Measurements from ENCODE around the gene LCN9.

Gene LCN9

DNA sequence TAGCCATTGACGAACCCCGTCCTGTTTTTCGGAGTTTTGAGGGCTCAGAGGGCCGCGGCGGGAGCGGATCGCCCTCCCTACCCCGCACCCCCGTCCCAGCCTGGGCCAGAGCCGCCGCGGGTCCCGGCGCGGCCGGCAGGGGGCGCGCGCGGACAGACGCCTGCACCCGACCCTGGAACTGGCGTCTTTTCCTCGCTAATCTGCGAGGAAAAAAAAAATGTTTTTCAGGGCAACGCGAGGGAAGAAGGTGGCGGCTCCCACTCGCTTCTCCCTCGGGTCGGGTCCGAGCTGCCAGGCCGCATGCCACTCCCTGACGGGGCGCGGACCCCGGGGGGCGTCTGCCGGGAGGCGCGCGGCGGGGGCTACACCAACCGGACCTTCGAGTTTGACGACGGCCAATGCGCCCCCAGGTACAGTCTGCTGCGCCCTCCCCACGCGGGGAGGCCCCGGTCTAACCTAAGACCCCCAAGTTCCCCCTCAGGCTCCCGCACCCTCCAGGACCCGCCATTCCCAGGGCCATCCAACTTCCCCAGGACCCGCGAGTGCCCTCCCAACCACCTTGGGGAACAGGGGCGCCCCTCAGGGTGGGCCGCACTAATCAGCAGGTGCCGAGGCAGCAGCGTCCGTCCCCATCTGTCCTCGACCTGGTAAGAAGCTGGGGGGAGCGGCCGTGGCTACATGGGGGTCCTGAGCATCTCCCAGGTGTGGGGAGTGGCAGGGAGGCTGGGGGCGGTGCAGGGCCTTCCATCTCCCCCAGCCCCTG lies 39.0 kb downstream of the LCN9 start, which contains the start of gene KCNT1:
Gene KCNT1, plus strand, starts transcription at position 227 of the 763 bp plus-strand sequence. Its CDS starts 74 bp downstream, at position 301.
- TF ChIP-seq FOXP2 (optimal IDR thresholded peaks at IDR 0.05; ENCODE audit: borderline replicate concordance, extremely low read depth, extremely low read length, insufficient read depth) (peak; percentile 48), REST (IDR thresholded peaks at IDR 0.05; ENCODE audit: insufficient read depth in 1 of 2, low read depth in 2 of 2, low read length in 2 of 2) (no peak), POLR2AphosphoS5 (IDR thresholded peaks at IDR 0.05; ENCODE audit: low read depth, low read length) (no peak), SIN3A (IDR thresholded peaks at IDR 0.05; ENCODE audit: borderline replicate concordance, insufficient read depth, low read length) (no peak), TAF1 (IDR thresholded peaks at IDR 0.05; ENCODE audit: borderline replicate concordance, insufficient read depth, low read length) (no peak)

GRCh38 chr9:135703726-135704125 lies 40.6 kb downstream of the LCN9 start:
- TF ChIP-seq SIN3A (IDR thresholded peaks at IDR 0.05; ENCODE audit: borderline replicate concordance, insufficient read depth, low read length) (no peak), POLR2AphosphoS5 (IDR thresholded peaks at IDR 0.05; ENCODE audit: low read depth, low read length) (no peak), TAF1 (IDR thresholded peaks at IDR 0.05; ENCODE audit: borderline replicate concordance, insufficient read depth, low read length) (no peak), FOXP2 (optimal IDR thresholded peaks at IDR 0.05; ENCODE audit: borderline replicate concordance, extremely low read depth, extremely low read length, insufficient read depth) (no peak)

GRCh38 chr9:135704483-135704882 lies 41.4 kb downstream of the LCN9 start:
- TF ChIP-seq REST (IDR thresholded peaks at IDR 0.05; ENCODE audit: insufficient read depth in 1 of 2, low read depth in 2 of 2, low read length in 2 of 2), result no peak
- TF ChIP-seq SIN3A (IDR thresholded peaks at IDR 0.05; ENCODE audit: borderline replicate concordance, insufficient read depth, low read length), result no peak
- no peak for TF ChIP-seq TAF1 (IDR thresholded peaks at IDR 0.05; ENCODE audit: borderline replicate concordance, insufficient read depth, low read length)
- TF ChIP-seq FOXP2 (optimal IDR thresholded peaks at IDR 0.05; ENCODE audit: borderline replicate concordance, extremely low read depth, extremely low read length, insufficient read depth), result no peak

GRCh38 chr9:135705376-135705775 lies 42.3 kb downstream of the LCN9 start:
- TF ChIP-seq POLR2AphosphoS5 (IDR thresholded peaks at IDR 0.05; ENCODE audit: low read depth, low read length) (no peak), REST (IDR thresholded peaks at IDR 0.05; ENCODE audit: insufficient read depth in 1 of 2, low read depth in 2 of 2, low read length in 2 of 2) (no peak)

DNA sequence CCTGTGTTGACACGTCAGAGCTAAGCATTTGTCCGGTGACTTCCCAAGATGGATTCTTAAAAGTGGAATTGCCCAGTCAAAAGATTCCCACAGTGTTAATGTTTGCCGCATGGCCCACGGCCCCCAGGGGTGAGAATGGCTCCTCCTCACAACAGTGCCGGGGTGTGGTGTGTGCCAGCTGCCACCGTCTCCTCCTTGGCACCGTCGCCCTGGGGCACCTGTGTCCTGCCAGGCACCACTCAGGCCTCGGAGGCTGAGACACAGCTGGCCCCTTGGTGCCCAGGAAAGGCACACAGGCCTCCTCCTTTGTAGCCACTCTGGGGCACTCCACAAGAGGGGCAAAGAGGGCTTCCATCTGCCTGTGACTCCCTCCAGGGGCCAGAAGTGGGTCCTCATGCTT lies 43.2 kb downstream of the LCN9 start:
- no peak for TF ChIP-seq REST (IDR thresholded peaks at IDR 0.05; ENCODE audit: insufficient read depth in 1 of 2, low read depth in 2 of 2, low read length in 2 of 2)
- no peak for TF ChIP-seq TAF1 (IDR thresholded peaks at IDR 0.05; ENCODE audit: borderline replicate concordance, insufficient read depth, low read length)
